ENCODE results near the gene EPHA10.

EPHA10 gene

GRCh38 chr1:37732111-37732780 lies 32.7 kb downstream of the EPHA10 start:
- FAIRE-seq, result no peak

- FAIRE-seq, result no peak
Observed at GRCh38 chr1:37731312-37732019, 33.5 kb downstream of the EPHA10 start.

- no peak for FAIRE-seq
Observed at GRCh38 chr1:37730376-37730775, 34.5 kb downstream of the EPHA10 start.

- FAIRE-seq, result no peak
Observed at GRCh38 chr1:37728416-37728815, 36.5 kb downstream of the EPHA10 start.

GRCh38 chr1:37726751-37727585 lies 38.0 kb downstream of the EPHA10 start:
- no peak for FAIRE-seq

GRCh38 chr1:37725851-37726613 lies 38.9 kb downstream of the EPHA10 start:
- FAIRE-seq, result no peak

- no peak for FAIRE-seq
Observed at GRCh38 chr1:37724575-37724974, 40.3 kb downstream of the EPHA10 start.

GRCh38 chr1:37723390-37724078 lies 41.4 kb downstream of the EPHA10 start:
- FAIRE-seq, result no peak

GRCh38 chr1:37723072-37723389 lies 41.9 kb downstream of the EPHA10 start:
- no peak for FAIRE-seq

- no peak for FAIRE-seq
Observed at GRCh38 chr1:37722181-37723071, 42.5 kb downstream of the EPHA10 start.

- no peak for FAIRE-seq
Observed at GRCh38 chr1:37721565-37721964, 43.4 kb downstream of the EPHA10 start.

GRCh38 chr1:37720231-37721130 lies 44.4 kb downstream of the EPHA10 start:
- FAIRE-seq, result no peak

GRCh38 chr1:37719572-37720195 lies 45.2 kb downstream of the EPHA10 start:
- FAIRE-seq, result no peak

GRCh38 chr1:37718901-37719571 lies 45.9 kb downstream of the EPHA10 start:
- FAIRE-seq, result no peak

- FAIRE-seq, result no peak
Observed at GRCh38 chr1:37718181-37718900, 46.6 kb downstream of the EPHA10 start.

GRCh38 chr1:37717631-37718030 lies 47.3 kb downstream of the EPHA10 start:
- FAIRE-seq, result no peak

GRCh38 chr1:37716321-37716720 lies 48.6 kb downstream of the EPHA10 start:
- FAIRE-seq, result no peak

GRCh38 chr1:37714689-37715088 lies 50.2 kb downstream of the EPHA10 start:
- no peak for FAIRE-seq

- FAIRE-seq, result no peak
Observed at GRCh38 chr1:37714226-37714625, 50.7 kb downstream of the EPHA10 start.
